IPS-20b (cell line): Measurements from ENCODE around the gene RAPGEF2.
"Not testable (repeated sequence)": the region's sequence is repeated elsewhere in the genome, so short reads cannot be mapped to it uniquely, and the experiment has no call there.

Experiments
- H3K27ac ChIP-seq: one replicate; pipeline ENCODE4 v1.5.1; 2013; ENCODE audit warnings: low read length
- H3K27me3 ChIP-seq: 2 replicates; pipeline ENCODE4 v1.6.1; 2013; ENCODE audit warnings: mild to moderate bottlenecking, low read length, inconsistent platforms; ENCODE audit not compliant: insufficient read depth
- H3K36me3 ChIP-seq: 2 replicates; pipeline ENCODE4 v1.6.1; 2013; ENCODE audit warnings: low read depth, mild to moderate bottlenecking, inconsistent platforms, low read length, moderate library complexity; ENCODE audit not compliant: insufficient read depth
- H3K4me1 ChIP-seq: 2 replicates; pipeline ENCODE4 v1.6.1; 2013; ENCODE audit warnings: mild to moderate bottlenecking, control low read depth, inconsistent platforms, low read length, moderate library complexity; ENCODE audit not compliant: insufficient read depth
- H3K4me3 ChIP-seq: 2 replicates; pipeline ENCODE4 v1.5.1; 2013; ENCODE audit warnings: mild to moderate bottlenecking, low read length, inconsistent platforms
- H3K9ac ChIP-seq: 2 replicates; pipeline ENCODE4 v1.6.1; 2013; ENCODE audit warnings: low read depth, mild to moderate bottlenecking, inconsistent platforms, low read length, moderate library complexity
- H3K9me3 ChIP-seq: 2 replicates; pipeline ENCODE4 v1.6.1; 2013; ENCODE audit warnings: mild to moderate bottlenecking, low read depth, low read length, inconsistent platforms; ENCODE audit not compliant: insufficient read depth

RAPGEF2 gene

GRCh38 chr4:159235779-159236368, 133.0 kb downstream of the RAPGEF2 start:
- no peaks in the 10 kb centered on the region for H3K9me3 ChIP-seq
- no peak overlapping the region for H3K27ac ChIP-seq
- no peaks in the 10 kb centered on the region for H3K27me3 ChIP-seq
- H3K4me3 ChIP-seq: no peak overlapping the region
- no peak overlapping the region for H3K9ac ChIP-seq
- no peaks in the 10 kb centered on the region for H3K36me3 ChIP-seq
- H3K4me1 ChIP-seq: peaks cover 12% of the 10 kb centered on the region

DNA sequence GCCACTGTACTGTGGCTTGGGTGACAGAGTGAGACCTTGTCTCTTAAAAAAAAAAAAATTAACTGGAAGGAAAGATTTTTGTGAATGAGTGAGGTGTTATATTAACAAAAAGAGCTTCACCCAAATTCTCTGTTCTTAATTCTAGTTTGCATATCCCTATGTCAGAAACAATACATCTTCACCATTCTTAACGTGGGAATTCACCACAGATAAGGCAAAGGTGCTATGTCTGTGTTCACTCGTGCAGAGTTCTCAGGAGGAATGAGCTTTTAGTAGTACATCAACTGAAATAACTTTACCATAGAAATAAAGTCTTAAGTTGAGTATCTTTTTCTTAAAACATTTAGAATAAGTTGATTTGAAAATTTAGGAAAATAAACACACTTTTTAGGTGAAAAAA, 135.1 kb downstream of the RAPGEF2 start:
- Histone ChIP-seq H3K36me3 (no peaks in the 10 kb centered on the region), H3K27me3 (no peaks in the 10 kb centered on the region), H3K27ac (no peak overlapping the region), H3K4me3 (no peak overlapping the region), H3K9me3 (no peaks in the 10 kb centered on the region), H3K4me1 (peaks cover 4% of the 10 kb centered on the region), H3K9ac (no peak overlapping the region)

DNA sequence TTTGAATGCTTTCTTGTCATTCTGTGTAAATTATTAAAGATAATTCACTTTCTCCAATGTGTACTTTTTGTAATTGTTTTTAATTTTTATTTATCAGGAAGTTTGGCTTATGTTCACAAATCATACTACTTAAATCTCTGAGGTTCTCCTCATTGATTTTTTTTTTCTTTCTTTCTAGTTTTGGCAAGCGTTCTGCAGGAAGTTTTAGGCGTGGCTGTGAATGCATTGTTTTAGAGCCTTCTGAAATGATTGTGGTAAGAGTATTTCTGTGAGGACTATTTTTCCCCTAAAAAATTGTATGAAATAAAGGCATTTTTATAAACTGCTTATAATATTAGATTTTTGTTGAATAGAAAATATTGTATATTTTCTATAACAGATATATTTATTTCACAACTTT, 135.8 kb downstream of the RAPGEF2 start:
- Histone ChIP-seq H3K4me3 (no peak overlapping the region), H3K27ac (no peak overlapping the region), H3K4me1 (no peaks in the 10 kb centered on the region), H3K9me3 (no peaks in the 10 kb centered on the region), H3K27me3 (no peaks in the 10 kb centered on the region), H3K9ac (no peak overlapping the region), H3K36me3 (no peaks in the 10 kb centered on the region)

DNA sequence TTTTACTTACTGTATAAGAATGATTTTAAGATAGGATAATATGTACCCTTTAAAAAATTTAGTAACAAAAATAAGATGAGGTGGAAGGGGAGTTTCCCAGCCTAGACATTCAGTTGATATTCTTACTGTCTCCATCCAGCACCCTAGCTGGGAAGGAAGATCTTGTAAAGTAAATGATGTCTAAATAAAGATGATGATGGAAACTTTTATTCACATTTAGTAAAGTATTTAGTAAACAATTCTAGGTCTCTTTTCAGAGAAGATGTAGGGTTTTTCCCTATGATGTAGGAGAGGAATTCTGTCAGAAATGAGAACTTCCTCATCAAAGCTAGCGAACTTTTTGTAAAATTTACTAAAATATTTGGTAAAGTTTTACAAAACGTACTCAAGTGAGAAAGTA, 136.8 kb downstream of the RAPGEF2 start:
- no peaks in the 10 kb centered on the region for H3K4me1 ChIP-seq
- H3K27ac ChIP-seq: no peak overlapping the region
- H3K4me3 ChIP-seq: no peak overlapping the region
- H3K9ac ChIP-seq: no peak overlapping the region
- no peaks in the 10 kb centered on the region for H3K27me3 ChIP-seq
- no peaks in the 10 kb centered on the region for H3K9me3 ChIP-seq
- no peaks in the 10 kb centered on the region for H3K36me3 ChIP-seq

DNA sequence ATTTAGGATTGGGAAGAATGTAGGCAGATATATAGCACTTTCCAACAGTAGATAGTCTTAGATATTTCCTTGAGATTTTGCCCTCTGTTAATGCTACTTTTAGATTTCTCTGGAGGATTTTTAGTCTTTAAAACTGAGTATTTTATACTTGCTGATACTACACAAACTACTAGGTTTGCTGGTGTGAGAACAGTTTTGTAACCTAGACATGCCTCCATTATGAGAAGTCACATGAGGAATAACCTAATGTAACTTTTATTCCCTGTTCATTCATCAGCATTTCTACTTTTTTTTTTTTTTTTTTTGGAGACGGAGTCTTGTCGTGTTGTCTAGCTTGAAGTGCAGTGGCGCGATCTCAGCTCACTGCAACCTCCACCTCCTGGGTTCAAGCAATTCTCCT, 137.2 kb downstream of the RAPGEF2 start:
- Histone ChIP-seq H3K9me3 (no peaks in the 10 kb centered on the region), H3K36me3 (no peaks in the 10 kb centered on the region), H3K9ac (no peak overlapping the region), H3K4me1 (no peaks in the 10 kb centered on the region), H3K27me3 (no peaks in the 10 kb centered on the region), H3K4me3 (no peak overlapping the region), H3K27ac (no peak overlapping the region)

GRCh38 chr4:159240687-159241086, 137.8 kb downstream of the RAPGEF2 start:
- Histone ChIP-seq H3K4me3 (no peak overlapping the region), H3K9me3 (no peaks in the 10 kb centered on the region), H3K27me3 (no peaks in the 10 kb centered on the region), H3K9ac (no peak overlapping the region), H3K27ac (no peak overlapping the region), H3K4me1 (no peaks in the 10 kb centered on the region), H3K36me3 (no peaks in the 10 kb centered on the region)

DNA sequence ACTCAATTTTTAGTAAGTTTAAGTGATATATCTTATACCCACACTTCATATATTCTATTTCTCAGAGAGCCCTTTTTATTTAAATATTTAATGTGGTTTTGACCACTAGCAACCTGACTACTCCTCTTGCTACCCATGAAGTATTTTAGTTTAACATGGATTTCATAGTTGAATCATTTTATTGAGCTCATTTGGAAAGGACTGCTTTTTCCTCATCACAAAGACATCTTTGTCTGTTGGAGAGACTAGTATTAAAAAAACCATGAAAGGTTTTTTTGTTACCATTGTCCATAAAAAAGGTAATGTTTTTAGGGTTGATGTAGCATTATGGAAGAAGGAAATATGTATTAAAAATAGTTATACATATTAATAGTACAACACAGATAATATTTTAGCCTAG, 139.5 kb downstream of the RAPGEF2 start:
- H3K27me3 ChIP-seq: no peaks in the 10 kb centered on the region
- no peaks in the 10 kb centered on the region for H3K4me1 ChIP-seq
- H3K9me3 ChIP-seq: no peaks in the 10 kb centered on the region
- no peak overlapping the region for H3K27ac ChIP-seq
- H3K4me3 ChIP-seq: no peak overlapping the region
- H3K9ac ChIP-seq: no peak overlapping the region
- H3K36me3 ChIP-seq: no peaks in the 10 kb centered on the region

DNA sequence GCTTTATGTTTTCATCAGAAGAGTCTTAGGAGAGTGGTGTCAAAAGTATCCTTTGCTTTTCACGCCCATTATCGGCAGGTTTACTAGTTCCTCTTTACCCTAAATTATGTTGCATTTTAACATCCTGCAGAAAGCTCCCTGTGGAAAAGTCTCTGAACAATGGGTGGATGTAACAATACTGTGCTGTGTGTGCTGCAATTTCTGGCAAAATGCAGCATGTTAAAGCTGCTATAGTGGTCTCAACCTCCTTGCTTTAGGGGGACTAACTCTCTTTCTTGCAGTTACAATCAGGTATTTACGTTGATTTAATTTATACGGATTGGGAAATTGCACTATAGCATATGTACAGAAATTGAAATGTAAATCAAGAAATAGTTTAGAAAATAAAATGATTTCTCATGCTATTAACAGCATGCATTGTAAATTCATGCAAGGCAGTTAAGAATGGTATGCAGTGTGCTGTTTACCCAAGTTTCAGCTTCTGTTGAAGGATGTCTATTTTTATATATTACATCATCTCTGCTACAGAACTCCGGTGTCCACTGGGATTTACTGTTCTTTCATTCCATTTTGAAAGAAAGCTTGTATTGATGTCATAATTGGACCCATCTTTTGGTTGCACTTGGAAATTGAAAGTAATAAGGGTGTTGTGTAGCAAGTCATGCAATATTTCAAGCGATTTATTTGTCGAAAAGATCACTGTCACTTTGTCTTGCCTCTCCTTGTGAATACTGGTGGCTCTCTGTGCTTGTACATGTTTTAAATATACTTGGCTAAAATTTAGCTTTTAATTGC, 145.7 kb downstream of the RAPGEF2 start:
- Histone ChIP-seq H3K4me1 (no peaks in the 10 kb centered on the region), H3K9ac (no peak overlapping the region), H3K9me3 (no peaks in the 10 kb centered on the region), H3K27ac (no peak overlapping the region), H3K27me3 (no peaks in the 10 kb centered on the region), H3K36me3 (0 out of 2 replicates have a peak, but pooled peaks cover 3% of the 10 kb centered on the region), H3K4me3 (no peak overlapping the region)

DNA sequence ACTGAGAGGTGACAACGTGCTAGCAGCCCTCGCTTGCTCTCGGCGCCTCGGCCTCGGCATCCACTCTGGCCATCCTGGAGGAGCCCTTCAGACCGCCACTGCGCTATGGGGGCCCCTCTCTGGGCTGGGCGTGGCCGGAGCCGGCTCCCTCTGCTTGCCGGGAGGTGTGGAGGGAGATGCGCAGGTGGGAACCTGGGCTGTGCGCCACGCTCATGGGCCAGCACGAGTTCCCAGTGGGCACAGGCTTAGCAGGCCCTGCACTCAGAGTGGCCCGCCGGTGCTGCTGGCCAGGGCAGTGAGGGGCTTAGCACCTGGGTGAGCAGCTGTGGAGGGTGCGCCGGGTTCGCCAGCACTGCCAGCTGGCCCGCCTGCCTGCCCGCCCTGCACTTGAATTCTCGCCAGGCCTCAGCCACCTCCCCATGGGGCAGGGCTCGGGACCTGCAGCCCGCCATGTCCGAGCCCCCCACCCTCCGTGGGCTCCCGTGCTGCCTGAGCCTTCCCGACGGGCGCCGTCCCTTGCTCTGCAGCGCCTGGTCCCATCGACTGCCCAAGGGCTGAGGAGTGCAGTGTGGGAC, 148.0 kb downstream of the RAPGEF2 start:
- no peaks in the 10 kb centered on the region for H3K9me3 ChIP-seq
- no peaks in the 10 kb centered on the region for H3K4me1 ChIP-seq
- no peaks in the 10 kb centered on the region for H3K27me3 ChIP-seq
- H3K9ac ChIP-seq: no peak overlapping the region
- H3K27ac ChIP-seq: no peak overlapping the region
- no peak overlapping the region for H3K4me3 ChIP-seq
- 0 out of 2 replicates have a peak, but pooled peaks cover 3% of the 10 kb centered on the region for H3K36me3 ChIP-seq

DNA sequence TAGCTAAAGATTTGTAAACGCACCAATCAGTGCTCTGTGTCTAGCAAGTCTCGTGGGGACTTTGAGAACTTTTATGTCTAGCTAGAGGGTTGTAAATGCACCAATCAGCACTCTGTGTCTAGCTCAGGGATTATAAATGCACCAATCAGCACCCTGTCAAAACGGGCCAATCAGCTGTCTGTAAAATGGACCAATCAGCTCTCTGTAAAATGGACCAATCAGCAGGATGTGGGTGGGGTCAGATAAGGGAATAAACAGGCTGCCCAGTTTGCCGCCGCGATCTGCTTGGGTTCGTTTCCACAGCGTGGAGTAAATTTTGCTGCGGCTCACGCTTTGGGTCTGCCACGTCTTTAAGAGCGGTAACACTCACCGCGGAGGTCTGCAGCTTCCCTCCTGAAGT, 148.7 kb downstream of the RAPGEF2 start:
- H3K4me1 ChIP-seq, H3K9ac ChIP-seq, H3K4me3 ChIP-seq, H3K9me3 ChIP-seq, H3K27me3 ChIP-seq, H3K27ac ChIP-seq, H3K36me3 ChIP-seq: not testable (repeated sequence)

DNA sequence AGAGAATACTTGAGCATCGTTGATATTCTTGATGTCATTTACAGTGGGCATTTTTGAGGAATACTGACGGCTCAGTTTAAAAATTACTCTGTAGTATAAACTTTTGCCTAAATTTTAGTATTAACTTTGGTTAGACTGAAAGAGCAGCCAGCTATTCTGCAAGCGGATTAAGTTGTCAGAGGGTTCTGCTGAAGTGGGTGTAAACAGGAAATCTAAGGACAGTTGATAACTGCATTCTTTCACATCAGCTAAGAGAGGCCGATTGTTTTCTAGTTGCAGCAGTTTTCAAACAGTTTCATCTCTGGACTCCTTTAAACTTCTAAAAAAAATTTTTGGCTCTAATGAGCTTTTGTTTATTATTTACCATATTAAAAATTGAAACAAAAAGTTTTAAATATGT, 149.6 kb downstream of the RAPGEF2 start:
- no peak overlapping the region for H3K27ac ChIP-seq
- H3K27me3 ChIP-seq: no peaks in the 10 kb centered on the region
- 0 out of 2 replicates have a peak, but pooled peaks cover 3% of the 10 kb centered on the region for H3K36me3 ChIP-seq
- H3K4me1 ChIP-seq: no peaks in the 10 kb centered on the region
- no peak overlapping the region for H3K4me3 ChIP-seq
- peaks cover 3% of the 10 kb centered on the region for H3K9me3 ChIP-seq
- H3K9ac ChIP-seq: no peak overlapping the region

GRCh38 chr4:159256037-159256436, 153.2 kb downstream of the RAPGEF2 start:
- peaks cover 5% of the 10 kb centered on the region for H3K9me3 ChIP-seq
- no peaks in the 10 kb centered on the region for H3K4me1 ChIP-seq
- H3K27me3 ChIP-seq: no peaks in the 10 kb centered on the region
- H3K27ac ChIP-seq: no peak overlapping the region
- no peak overlapping the region for H3K4me3 ChIP-seq
- no peak overlapping the region for H3K9ac ChIP-seq
- 0 out of 2 replicates have a peak, but pooled peaks cover 3% of the 10 kb centered on the region for H3K36me3 ChIP-seq
